Tibial nerve (tissue), 4 donors: ENCODE measurements around the gene PRKAR1A. TPM values are rescaled to one million over a fixed set of nuclear protein-coding genes. Genes with fewer than 3 reads are reported as not detected.
A peak's percentile ranks its signal among the peaks of the same experiment; 100 is the strongest.

Source experiments
- DNase-seq, 2 donors: peaks; one replicate each; pipeline ENCODE4 v3.0.0-alpha.2; 2019; ENCODE audit warnings: low spot score in 2 of 2
- H3K27ac ChIP-seq, 4 donors: fragments of 200-600 bp; sonication (generic) in 3 of 4; one replicate each; pipeline ENCODE4 v1.5.1; 2017 to 2019; ENCODE audit warnings: mild to moderate bottlenecking in 1 of 4
- H3K27me3 ChIP-seq, 2 donors: fragments of 200-600 bp; sonication (generic) in 1 of 2; one replicate each; pipeline versions ENCODE4 v1.5.1 to v1.6.0; 2017 to 2019
- H3K36me3 ChIP-seq, 3 donors: fragments of 200-600 bp; sonication (generic); one replicate each; pipeline ENCODE4 v1.5.1; 2018 to 2019
- H3K4me1 ChIP-seq, 4 donors: fragments of 200-600 bp; sonication (generic) in 3 of 4; one replicate each; pipeline ENCODE4 v1.5.1; 2017 to 2019
- H3K4me3 ChIP-seq, 4 donors: fragments of 200-600 bp; sonication (generic) in 3 of 4; one replicate each; pipeline ENCODE4 v1.5.1; 2017 to 2019; ENCODE audit warnings: mild to moderate bottlenecking in 1 of 4, moderate library complexity in 1 of 4
- H3K9me3 ChIP-seq, 4 donors: fragments of 200-600 bp; sonication (generic) in 3 of 4; one replicate each; pipeline ENCODE4 v1.5.1; 2017 to 2019
- CTCF ChIP-seq, 5 experiments: fragments of 200-600 bp in 3 of 5; fragments of 450-650 bp in 2 of 5; sonication (generic) in 3 of 5; IDR thresholded peaks; one replicate each; pipeline ENCODE4 v1.5.1; 2016 to 2019; ENCODE audit warnings: antibody characterized with exemption in 5 of 5, mild to moderate bottlenecking in 3 of 5, moderate library complexity in 2 of 5
- EP300 ChIP-seq, 2 donors: sonication (generic); formaldehyde crosslinking; IDR thresholded peaks; one replicate each; pipeline ENCODE4 v1.6.1; 2017; ENCODE audit warnings: antibody characterized with exemption in 2 of 2, mild to moderate bottlenecking in 1 of 2
- POLR2A ChIP-seq, 2 donors: fragments of 450-650 bp; IDR thresholded peaks; one replicate each; pipeline ENCODE4 v1.6.1; 2017; ENCODE audit warnings: antibody characterized with exemption in 2 of 2, mild to moderate bottlenecking in 2 of 2, moderate library complexity in 2 of 2
- WGBS, 2 donors: methylation state at CpG; one replicate each; pipeline ENCODE4 v1.1.5; 2018; 5-methylcytosine and 5-hydroxymethylcytosine counted together
- total RNA-seq, 4 donors: library from RNA; depleted of rRNA; stranded (reverse); fragments of >200 nt; gene quantifications; one replicate each; pipeline ENCODE4 v1.1.0, GENCODE V29; 2016

PRKAR1A gene
- total RNA-seq, 4 donors from 2014 or later, result 327 to 494 (median 406) TPM

- no peak overlapping the region for H3K27ac ChIP-seq
- 48 to 55% methylated on average over 3 of the region's 3 CpGs for WGBS, 2 donors
- TF ChIP-seq POLR2A (IDR thresholded peaks at IDR 0.05) (no peak), CTCF (IDR thresholded peaks at IDR 0.05) (no peak), EP300 (IDR thresholded peaks at IDR 0.05) (no peak)
- DNase-seq, result no peak
- H3K4me3 ChIP-seq, result no peak overlapping the region
- H3K27me3 ChIP-seq, result no peaks in the 10 kb centered on the region
- no peaks in the 10 kb centered on the region for H3K36me3 ChIP-seq
- H3K4me1 ChIP-seq, result peaks cover 0 to 17% (median 0%) of the 10 kb centered on the region in 4 donors
- no peaks in the 10 kb centered on the region for H3K9me3 ChIP-seq
Observed at GRCh38 chr17:68560966-68561720, 48.9 kb downstream of the PRKAR1A start.

GRCh38 chr17:68562736-68563135 lies 50.5 kb downstream of the PRKAR1A start:
- no peak for DNase-seq
- H3K27ac ChIP-seq, result no peak overlapping the region
- WGBS, 2 donors, result 75 to 80% methylated on average over 4 of the region's 4 CpGs
- H3K27me3 ChIP-seq, result no peaks in the 10 kb centered on the region
- H3K36me3 ChIP-seq, result no peaks in the 10 kb centered on the region
- H3K9me3 ChIP-seq, result no peaks in the 10 kb centered on the region
- no peak for TF ChIP-seq POLR2A (IDR thresholded peaks at IDR 0.05)
- no peak for TF ChIP-seq EP300 (IDR thresholded peaks at IDR 0.05)
- no peak for TF ChIP-seq CTCF (IDR thresholded peaks at IDR 0.05)
- H3K4me3 ChIP-seq, result no peak overlapping the region
- peaks cover 0 to 31% (median 5%) of the 10 kb centered on the region in 4 donors for H3K4me1 ChIP-seq

GRCh38 chr17:68564415-68565111 lies 52.3 kb downstream of the PRKAR1A start:
- H3K9me3 ChIP-seq, result no peaks in the 10 kb centered on the region
- 91% methylated on average over 8 of the region's 8 CpGs for WGBS, 2 donors
- peaks cover 0 to 31% (median 6%) of the 10 kb centered on the region in 4 donors for H3K4me1 ChIP-seq
- no peaks in the 10 kb centered on the region for H3K36me3 ChIP-seq
- no peak for DNase-seq
- no peak overlapping the region for H3K27ac ChIP-seq
- H3K27me3 ChIP-seq, result no peaks in the 10 kb centered on the region
- H3K4me3 ChIP-seq, result no peak overlapping the region
- TF ChIP-seq CTCF (IDR thresholded peaks at IDR 0.05) (no peak), POLR2A (IDR thresholded peaks at IDR 0.05) (no peak)

GRCh38 chr17:68565661-68566441 lies 53.6 kb downstream of the PRKAR1A start:
- no peak for DNase-seq
- WGBS, 2 donors, result 57 to 71% methylated on average over 3 of the region's 3 CpGs
- no peaks in the 10 kb centered on the region for H3K27me3 ChIP-seq
- peak overlapping the region in 1 of 4 donors; percentile 33 for H3K27ac ChIP-seq
- H3K4me3 ChIP-seq, result no peak overlapping the region
- peaks cover 0 to 29% (median 6%) of the 10 kb centered on the region in 4 donors for H3K4me1 ChIP-seq
- TF ChIP-seq CTCF (IDR thresholded peaks at IDR 0.05), result no peak
- TF ChIP-seq EP300 (IDR thresholded peaks at IDR 0.05), result no peak
- no peak for TF ChIP-seq POLR2A (IDR thresholded peaks at IDR 0.05)
- no peaks in the 10 kb centered on the region for H3K36me3 ChIP-seq
- no peaks in the 10 kb centered on the region for H3K9me3 ChIP-seq

GRCh38 chr17:68566442-68566738 lies 54.2 kb downstream of the PRKAR1A start:
- WGBS, 2 donors, result 30 to 43% methylated on average over 2 of the region's 2 CpGs
- Histone ChIP-seq H3K36me3 (no peaks in the 10 kb centered on the region), H3K27ac (no peak overlapping the region)

More at GRCh38 chr17:68566442-68566738, 54.2 kb downstream of the PRKAR1A start:
- no peak for TF ChIP-seq EP300 (IDR thresholded peaks at IDR 0.05)
- TF ChIP-seq POLR2A (IDR thresholded peaks at IDR 0.05), result no peak
- TF ChIP-seq CTCF (IDR thresholded peaks at IDR 0.05), result no peak
- Histone ChIP-seq H3K9me3 (no peaks in the 10 kb centered on the region), H3K27me3 (no peaks in the 10 kb centered on the region), H3K4me3 (no peak overlapping the region), H3K4me1 (peaks cover 0 to 25% (median 6%) of the 10 kb centered on the region in 4 donors)
- DNase-seq, result no peak
